Activated CD8-positive, alpha-beta memory T cell treated with anti-CD3 and anti-CD28 coated beads, Interleukin-2, amount 50 U/mL, for 1 hour (primary cell): ENCODE results near the gene RICTOR.
"Not testable (repeated sequence)": the region's sequence is repeated elsewhere in the genome, so short reads cannot be mapped to it uniquely, and the experiment has no call there.

ENCODE experiments used
- DNase-seq: peaks from one replicate; pipeline ENCODE4 v3.0.0-alpha.2; 2020; ENCODE audit errors: extremely low read depth

Gene RICTOR

DNA sequence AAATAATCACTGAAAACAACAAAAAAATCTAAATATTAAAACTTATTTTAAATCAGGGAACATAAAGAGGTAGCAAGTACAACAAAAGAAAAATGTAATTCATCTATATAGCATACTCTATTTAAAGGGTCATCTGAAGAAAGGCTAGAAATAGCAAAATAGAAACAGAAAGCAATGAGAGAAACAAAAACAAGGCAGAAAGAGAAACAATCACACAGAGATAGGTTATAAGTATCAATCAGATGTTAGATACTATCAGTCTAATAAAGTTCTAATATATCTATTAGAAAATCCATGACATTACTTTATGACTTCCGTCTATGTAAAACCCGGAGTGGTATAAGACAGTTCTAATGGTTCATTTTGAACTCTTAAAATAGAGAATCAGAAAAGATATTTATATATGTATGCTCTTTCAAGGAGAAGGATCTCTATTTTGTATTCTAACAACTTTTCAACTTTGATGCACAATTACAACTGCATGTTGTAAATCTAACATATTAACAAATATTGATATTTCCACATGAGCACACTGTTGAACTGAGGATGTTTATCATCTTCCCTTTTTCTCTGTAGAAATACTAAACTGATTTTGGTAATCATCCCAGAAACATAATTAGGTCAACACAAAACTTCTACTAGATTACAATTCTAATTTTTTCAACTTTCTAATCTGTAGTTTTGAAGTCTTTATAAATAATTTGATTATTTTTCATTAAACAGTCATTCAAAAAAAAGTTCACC, 15.8 kb downstream of the RICTOR start:
- no peak for DNase-seq

- no peak for DNase-seq
Observed at GRCh38 chr5:39057734-39058133, 16.5 kb downstream of the RICTOR start.

GRCh38 chr5:39055768-39056398, 18.3 kb downstream of the RICTOR start:
- DNase-seq = no peak

DNA sequence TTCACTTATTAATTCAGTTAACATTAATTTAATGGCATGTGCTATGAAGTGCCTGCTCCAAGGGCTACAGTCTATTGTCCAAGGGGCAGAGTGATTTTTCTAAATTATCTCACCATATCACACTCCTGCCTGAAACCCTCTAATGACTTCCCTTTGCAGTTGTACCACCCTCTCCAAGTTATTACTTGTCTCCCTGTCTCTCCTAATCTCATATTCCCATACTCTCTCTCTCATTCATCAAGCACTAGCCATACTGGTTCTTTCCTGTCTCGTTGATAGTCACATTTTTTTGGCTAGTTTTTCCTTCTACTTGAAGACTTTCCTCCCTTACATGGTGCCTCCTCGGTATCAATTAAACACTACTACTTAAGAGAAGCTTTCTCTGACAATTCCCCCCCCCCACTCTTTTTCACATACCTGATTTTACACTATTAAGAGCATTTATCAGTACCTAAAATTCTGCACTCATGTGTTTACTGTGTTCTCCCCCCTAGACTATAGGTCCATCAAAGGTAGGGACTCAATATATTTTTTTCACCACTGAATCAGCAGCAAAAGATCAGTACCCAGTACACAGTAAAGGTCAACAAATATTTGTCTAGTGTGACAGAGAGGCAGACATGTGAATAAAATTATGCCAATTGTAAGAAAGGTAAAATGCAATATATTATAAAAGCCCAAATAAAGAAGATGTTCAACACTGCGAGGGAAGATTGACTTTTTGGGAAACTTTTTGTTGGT, 19.0 kb downstream of the RICTOR start:
- DNase-seq = no peak

GRCh38 chr5:39053189-39053588, 21.0 kb downstream of the RICTOR start:
- no peak for DNase-seq

DNA sequence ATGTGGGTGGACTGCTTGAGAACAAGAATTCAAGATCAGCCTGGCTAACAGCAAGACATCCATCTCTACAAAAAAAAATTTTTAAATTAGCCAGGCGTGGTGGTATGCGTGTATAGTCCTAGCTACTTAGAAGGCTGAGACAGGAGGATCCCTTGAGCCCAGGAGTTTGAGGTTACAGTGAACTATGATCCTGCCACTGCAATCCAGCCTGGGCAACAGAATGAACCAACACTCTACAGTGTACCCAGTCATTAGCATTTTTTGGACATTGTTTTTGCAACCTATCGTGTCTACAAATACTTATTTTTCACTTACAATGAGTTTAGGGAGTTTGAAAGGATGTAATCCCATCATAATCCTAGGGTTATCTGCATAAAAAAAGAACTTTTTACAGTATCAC, 22.1 kb downstream of the RICTOR start:
- no peak for DNase-seq

- DNase-seq = no peak
Observed at GRCh38 chr5:39049315-39049714, 24.9 kb downstream of the RICTOR start.

DNA sequence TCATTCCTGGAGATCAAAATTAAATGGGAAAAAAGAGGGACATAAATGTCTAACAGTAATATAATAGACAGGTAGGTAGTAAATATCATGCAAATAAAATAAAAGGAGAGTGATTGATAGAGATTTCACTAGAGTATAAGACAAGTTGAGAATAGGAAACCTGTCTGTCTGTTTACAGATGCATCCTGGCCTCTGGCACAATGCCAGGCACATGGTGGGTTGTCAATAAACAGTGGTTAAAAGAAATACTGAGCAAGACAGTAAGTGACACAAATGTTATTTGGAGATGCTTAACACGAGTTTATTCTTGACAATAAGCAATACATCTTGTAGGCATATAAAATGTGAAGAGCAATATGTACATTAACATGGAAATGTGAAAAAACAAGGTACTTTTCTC, 33.3 kb downstream of the RICTOR start:
- no peak for DNase-seq

DNA sequence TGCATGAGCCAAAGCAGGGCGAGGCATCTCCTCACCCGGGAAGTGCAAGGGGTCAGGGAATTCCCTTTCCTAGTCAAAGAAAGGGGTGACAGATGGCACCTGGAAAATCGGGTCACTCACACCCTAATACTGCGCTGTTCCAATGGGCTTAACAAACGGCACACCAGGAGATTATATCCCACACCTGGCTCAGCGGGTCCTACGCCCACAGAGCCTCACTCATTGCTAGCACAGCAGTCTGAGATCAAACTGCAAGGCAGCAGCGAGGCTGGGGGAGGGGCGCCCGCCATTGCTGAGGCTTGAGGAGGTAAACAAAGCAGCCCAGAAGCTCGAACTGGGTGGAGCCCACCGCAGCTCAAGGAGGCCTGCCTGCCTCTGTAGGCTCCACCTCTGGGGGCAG, 39.7 kb downstream of the RICTOR start:
- DNase-seq = not testable (repeated sequence)

GRCh38 chr5:39031041-39031440, 43.2 kb downstream of the RICTOR start:
- no peak for DNase-seq

- DNase-seq = no peak
Observed at GRCh38 chr5:39025456-39025855, 48.7 kb downstream of the RICTOR start.

DNA sequence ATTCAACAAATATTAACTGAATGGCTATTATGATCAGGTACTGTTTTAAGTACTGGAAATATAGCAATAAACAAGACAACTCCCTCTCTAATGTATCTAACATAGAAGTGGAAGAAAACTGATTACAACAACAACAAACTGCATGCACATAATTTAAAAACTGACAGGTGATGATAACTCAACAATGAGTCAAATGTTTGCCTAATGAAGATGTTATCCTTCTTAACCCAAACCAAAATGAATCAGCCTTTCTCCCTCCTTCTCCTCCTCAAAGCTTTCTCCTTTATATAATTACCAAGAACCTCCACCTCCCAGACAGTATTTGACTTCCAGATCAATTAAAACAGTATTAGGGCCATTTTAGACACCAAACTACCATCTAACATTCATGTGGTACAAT, 49.3 kb downstream of the RICTOR start:
- DNase-seq = no peak

DNA sequence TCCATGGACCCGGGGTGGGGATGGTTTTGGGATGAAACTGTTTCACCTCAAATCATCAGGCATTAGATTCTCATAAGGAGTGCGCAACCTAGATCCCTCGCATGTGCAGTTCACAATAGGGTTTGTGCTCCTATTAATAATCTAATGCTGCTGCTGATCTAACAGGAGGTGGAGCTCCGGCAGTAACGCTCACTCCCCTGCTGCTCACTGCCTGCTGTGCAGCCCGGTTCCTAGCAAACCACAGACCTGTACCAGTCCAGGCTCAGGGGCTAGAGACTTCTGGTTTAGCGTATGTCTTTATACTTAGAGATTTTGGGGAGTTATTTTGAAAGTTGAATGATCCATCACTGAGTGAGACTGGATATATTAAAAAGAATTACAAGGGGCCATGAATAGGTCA, 50.2 kb downstream of the RICTOR start:
- no peak for DNase-seq

DNA sequence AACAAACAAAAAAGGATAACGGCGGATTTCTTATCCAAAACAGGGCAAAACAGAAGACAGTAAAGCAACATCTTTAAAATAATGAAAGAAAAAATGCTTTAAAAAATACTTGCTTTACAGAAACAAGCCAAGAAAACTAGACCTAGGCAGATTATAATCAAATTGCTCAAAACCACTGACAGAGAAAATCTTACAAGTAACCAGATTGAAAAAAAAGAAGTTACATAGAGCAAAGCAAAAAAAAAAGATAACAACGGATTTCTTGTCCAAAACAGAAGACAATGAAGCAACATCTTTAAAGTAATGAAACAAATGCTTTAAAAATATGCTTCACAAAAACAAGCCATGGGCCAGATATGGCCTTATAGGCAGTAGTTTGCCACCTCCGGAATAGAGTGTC, 51.1 kb downstream of the RICTOR start:
- no peak for DNase-seq

DNA sequence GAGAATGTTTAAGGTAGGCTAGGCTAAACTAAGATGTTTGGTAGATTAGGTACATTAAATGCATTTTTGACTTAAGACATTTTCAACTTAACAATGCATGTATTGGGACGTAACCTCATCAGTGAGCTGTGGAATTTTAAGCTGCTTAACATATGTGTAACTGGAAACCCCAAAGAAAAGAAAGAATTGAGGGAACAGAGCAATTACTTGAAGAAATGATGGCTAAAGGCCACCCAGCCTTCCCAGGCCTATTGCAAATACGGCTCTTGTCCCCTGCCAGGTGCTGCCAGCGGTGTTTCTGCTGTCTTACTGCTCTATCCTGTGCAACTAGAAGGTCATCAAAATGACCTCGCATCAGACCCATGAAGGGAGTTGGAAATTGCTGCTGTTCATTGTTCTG, 52.0 kb downstream of the RICTOR start:
- DNase-seq = no peak

GRCh38 chr5:39021413-39021812, 52.8 kb downstream of the RICTOR start:
- no peak for DNase-seq

DNA sequence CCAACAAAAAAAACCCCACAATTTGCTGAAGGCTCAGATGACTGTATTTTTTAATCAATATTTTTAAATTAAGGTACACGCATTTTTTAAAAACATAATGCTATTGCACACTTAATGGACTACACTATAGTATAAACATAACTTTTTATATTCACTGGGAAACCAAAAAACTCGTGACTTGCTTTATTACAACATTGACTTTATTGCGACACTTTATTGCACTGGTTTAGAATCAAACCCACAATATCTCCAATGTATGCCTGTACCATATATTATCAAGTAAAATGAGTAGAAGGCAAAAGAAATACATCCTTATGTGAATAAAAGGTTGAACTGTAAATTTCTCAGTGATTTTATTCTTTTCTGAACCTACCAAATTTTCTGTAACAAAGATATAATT, 53.7 kb downstream of the RICTOR start:
- DNase-seq = no peak

- DNase-seq = no peak
Observed at GRCh38 chr5:39019254-39019653, 54.9 kb downstream of the RICTOR start.

- DNase-seq = no peak
Observed at GRCh38 chr5:39017504-39017903, 56.7 kb downstream of the RICTOR start.

GRCh38 chr5:39016587-39017275, 57.5 kb downstream of the RICTOR start:
- no peak for DNase-seq

DNA sequence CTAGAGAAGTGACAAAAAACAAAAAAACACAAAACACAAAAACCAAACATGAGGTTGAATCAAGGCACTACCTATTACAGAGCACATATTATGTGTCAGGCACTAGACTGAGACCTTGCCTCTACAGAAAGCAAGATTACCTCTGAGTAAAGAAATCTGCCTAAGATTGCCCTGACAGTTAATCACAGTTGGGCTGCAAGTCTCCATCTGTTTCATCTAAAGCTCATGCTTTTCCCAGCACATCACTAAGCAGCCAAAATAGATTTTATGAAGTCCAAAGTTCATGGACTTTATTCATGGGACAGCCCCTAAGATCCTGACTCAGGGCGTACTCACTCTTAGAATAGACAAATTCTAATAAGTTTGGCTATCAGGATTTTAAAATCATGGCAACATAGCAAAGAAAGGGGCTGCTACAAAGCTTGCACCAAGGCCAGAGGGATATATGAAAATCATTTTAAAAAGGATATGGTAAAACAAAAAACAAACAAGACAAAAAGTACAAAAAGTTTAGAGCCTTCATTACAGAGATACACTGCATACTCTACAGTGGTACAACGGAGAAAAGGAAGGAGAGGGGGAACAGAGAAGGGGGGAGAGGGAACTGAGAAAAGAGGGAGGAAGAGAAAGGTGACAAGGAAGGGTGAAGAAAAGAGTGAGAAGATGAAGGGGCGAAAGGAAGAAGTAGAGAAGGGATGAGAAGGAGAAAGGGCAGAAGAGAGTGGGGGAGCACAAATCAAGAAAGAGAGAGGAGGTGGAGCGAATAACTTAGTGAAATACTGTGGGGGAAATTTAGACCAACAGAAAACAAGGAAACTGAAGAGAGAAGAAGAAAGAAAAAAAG, 58.2 kb downstream of the RICTOR start:
- DNase-seq = no peak
